GM18873 (cell line): Measurements from ENCODE around the gene SLC15A4.
"Not testable (repeated sequence)": the region's sequence is repeated elsewhere in the genome, so short reads cannot be mapped to it uniquely, and the experiment has no call there.

Experiments used
- ATAC-seq: cut with Tn5 transposase; IDR thresholded peaks from one replicate; pipeline ENCODE4 v1.9.1; 2021; ENCODE audit warnings: mild to moderate bottlenecking, moderate library complexity, moderate number of reproducible peaks; ENCODE audit not compliant: unreplicated experiment, low FRiP score

The SLC15A4 gene

GRCh38 chr12:128846671-128847070, 22.9 kb upstream of the SLC15A4 start:
- ATAC-seq: not testable (repeated sequence)

GRCh38 chr12:128844031-128844635, 20.4 kb upstream of the SLC15A4 start:
- ATAC-seq: no peak

GRCh38 chr12:128843538-128843937, 19.8 kb upstream of the SLC15A4 start:
- no peak for ATAC-seq

- ATAC-seq: no peak
Measured at GRCh38 chr12:128842579-128842978, 18.8 kb upstream of the SLC15A4 start.

- peak; percentile 76 for ATAC-seq
Measured at GRCh38 chr12:128840862-128841468, 17.2 kb upstream of the SLC15A4 start.

- ATAC-seq: not testable (repeated sequence)
Measured at GRCh38 chr12:128839885-128840284, 16.1 kb upstream of the SLC15A4 start.

- no peak for ATAC-seq
Measured at GRCh38 chr12:128833418-128833817, 9.7 kb upstream of the SLC15A4 start.

GRCh38 chr12:128830505-128830893, 6.7 kb upstream of the SLC15A4 start:
- ATAC-seq: peak; percentile 50

- peak; percentile 93 for ATAC-seq
Measured at GRCh38 chr12:128829861-128830504, 6.2 kb upstream of the SLC15A4 start.

- no peak for ATAC-seq
Measured at GRCh38 chr12:128827724-128828123, 4.0 kb upstream of the SLC15A4 start.

GRCh38 chr12:128825835-128826234, 2.1 kb upstream of the SLC15A4 start:
- no peak for ATAC-seq

- peak; percentile 22 for ATAC-seq
Measured at GRCh38 chr12:128823216-128823915, 392 bp downstream of the SLC15A4 start.

GRCh38 chr12:128820723-128821432, 2.9 kb downstream of the SLC15A4 start:
- ATAC-seq: peak; percentile 58

GRCh38 chr12:128820253-128820652, 3.5 kb downstream of the SLC15A4 start:
- no peak for ATAC-seq

GRCh38 chr12:128819293-128820144, 4.2 kb downstream of the SLC15A4 start:
- ATAC-seq: no peak

- ATAC-seq: no peak
Measured at GRCh38 chr12:128818065-128819022, 5.4 kb downstream of the SLC15A4 start.

- peak; percentile 46 for ATAC-seq
Measured at GRCh38 chr12:128817111-128818015, 6.4 kb downstream of the SLC15A4 start.

GRCh38 chr12:128816643-128816920, 7.2 kb downstream of the SLC15A4 start:
- no peak for ATAC-seq
